Fibroblast of gingiva (primary cell): ENCODE data around the gene MEGF8.

Source experiments
- DNase-seq: peaks from one replicate; pipeline ENCODE4 v3.0.0-alpha.2; 2011; ENCODE audit warnings: low read depth

MEGF8 gene

DNA sequence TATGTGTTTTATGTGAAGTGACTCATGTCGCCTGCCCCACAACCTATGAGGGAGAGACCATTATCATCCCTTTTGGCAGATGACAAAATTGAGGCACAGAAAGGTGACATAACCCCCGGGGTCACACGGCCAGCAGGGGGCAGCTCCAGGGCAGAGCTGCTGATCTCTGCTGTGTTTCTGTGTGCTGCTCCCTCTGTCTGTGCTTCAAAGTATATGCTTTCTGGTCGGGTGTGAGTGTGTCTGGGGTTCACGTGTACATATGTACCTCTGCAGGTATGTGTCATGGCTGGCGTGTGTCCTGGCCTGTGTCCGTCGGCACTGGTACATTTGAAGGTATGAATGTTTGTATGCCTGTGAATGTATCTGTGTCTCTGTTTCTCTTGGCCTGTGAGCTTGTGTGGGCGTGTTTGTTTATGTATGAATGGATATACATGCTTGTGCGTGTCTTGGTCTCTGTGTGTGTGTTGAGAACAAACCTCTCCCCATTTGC, 94.7 kb downstream of the MEGF8 start:
- DNase-seq: peak; percentile 46

- no peak for DNase-seq
These were observed 95.7 kb downstream of the MEGF8 start for GRCh38 chr19:42421101-42421500.

GRCh38 chr19:42421591-42422031, 96.2 kb downstream of the MEGF8 start:
- DNase-seq: no peak

- DNase-seq: no peak
These were observed 96.9 kb downstream of the MEGF8 start for GRCh38 chr19:42422092-42422900.

GRCh38 chr19:42422901-42423461, 97.5 kb downstream of the MEGF8 start:
- no peak for DNase-seq

DNA sequence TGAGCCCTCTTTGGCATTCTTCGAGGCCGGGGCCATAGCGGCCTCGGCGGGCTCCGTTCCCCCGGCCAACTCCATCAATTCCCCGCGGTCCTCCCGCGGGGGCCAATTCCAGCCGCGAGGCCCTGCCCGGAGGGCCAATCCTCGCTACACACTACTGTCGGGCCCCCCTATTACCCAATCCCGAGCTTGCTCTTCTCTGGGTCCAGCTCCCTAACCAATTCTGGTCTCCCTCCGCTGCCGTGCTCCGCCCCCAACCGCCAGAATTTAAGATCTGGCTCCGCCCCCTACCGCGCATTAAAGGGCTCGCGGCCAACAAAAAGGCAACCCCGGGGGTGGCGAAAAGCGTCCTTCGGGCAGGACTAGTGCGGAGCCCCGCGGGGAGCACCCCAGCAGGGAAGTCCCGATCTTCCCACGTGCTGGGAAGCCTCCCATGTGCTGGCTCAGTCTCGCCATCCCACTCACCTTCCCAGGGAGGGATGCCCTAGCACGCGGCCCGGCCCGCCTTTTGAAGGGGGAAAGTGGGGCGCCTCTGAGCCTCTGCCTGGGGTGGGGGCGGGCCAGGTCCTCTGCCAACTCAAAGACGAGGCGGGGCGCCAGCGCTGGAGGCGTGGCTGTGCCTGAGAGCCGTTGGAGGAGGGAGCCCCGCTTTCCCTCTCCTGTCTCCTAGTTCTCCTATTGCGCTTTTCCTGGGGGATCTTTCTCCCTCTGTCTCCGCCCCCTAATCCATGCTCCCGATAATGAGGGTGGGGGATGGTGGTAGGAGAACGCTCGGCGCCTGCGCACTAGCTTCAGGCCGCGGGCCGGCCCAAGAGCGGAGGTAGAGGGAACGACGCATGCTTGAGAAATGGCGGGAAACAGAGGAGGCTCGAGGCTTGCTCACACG, 98.3 kb downstream of the MEGF8 start:
- peak; percentile 91 for DNase-seq

DNA sequence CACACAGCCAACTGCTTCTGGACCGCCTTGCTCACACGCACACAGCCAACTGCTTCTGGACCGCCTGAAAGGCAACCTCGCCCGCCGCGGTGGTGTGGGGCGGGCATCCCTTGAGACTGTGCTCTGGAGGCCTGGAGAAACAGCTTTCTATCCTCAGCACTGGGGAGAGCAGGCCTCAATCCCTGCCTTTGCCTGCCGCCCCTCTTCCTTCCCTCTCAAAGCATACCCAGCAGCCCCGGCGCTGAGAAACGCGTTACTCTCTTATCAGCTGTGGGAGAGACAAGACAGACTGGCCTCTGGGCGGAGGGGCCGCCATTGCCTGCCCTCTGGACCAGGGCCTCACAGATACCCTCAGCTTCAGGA, 98.9 kb downstream of the MEGF8 start:
- DNase-seq: no peak

GRCh38 chr19:42424712-42425131, 99.3 kb downstream of the MEGF8 start:
- DNase-seq: no peak

DNA sequence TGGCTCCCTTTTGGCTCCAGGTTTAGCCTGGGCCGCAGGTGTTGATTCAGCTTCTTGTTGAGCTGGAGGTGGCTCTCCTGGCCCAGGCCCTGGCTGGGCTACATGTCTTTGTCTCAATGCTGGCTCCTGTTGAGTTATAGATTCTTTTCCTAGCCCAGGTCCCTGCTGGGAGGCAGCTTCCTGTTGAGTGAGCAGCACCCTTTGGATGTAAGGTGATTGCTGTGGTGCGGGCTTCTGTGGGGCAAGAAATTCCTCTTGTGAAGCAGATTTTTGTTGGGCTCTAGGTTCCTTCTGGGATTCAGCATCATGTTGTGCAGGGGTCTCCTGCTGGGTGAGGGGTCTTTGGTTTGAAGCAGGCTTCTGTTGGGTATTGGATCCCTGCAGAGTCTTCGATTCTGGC, 101.2 kb downstream of the MEGF8 start:
- no peak for DNase-seq

DNA sequence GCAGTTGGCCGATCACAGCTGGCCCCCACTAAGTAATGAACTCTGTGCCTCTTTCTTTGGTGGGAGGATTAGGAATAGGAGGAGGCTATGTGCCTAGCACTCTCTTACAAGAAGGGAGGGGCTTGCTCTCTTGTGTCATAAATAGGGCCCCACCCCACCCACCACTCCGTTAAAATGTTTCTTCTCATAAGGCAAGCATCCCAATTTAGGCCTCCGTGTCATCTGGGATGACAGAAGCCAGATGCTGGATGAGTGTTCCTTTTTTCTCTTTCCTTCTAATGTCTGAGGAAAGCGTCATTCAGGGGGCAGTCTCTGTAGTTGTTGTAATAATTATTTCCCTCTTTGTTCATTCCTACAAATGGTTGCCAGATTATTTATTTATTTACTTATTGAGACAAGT, 101.9 kb downstream of the MEGF8 start, which contains the start of gene LIPE:
LIPE (minus strand) TSS at position 76 of the 400 bp plus-strand sequence. CDS start 239 bp downstream, outside the sequence.
- DNase-seq: no peak
